Central memory CD8-positive, alpha-beta T cell (primary cell): Measurements from ENCODE around the gene MAD1L1.

Experiments used
- ATAC-seq: fragments of 150-1000 bp; cut with Tn5 transposase; replicated peaks from 2 replicates; pipeline ENCODE4 v1.10.0; 2022; ENCODE audit warnings: mild to moderate bottlenecking, moderate FRiP score, moderate number of reproducible peaks; ENCODE audit not compliant: poor library complexity, severe bottlenecking; ENCODE audit errors: extremely low read depth
- DNase-seq, 2 donors: peaks; one replicate each; pipeline ENCODE4 v3.0.0; 2021; ENCODE audit warnings: low spot score in 2 of 2
- H3K27ac Mint-ChIP-seq: one replicate; pipeline ENCODE4 v1.8.0; 2022; ENCODE audit warnings: low read depth, mild to moderate bottlenecking, moderate library complexity, mixed read lengths
- H3K27me3 Mint-ChIP-seq: one replicate; pipeline ENCODE4 v1.8.0; 2022; ENCODE audit warnings: mixed read lengths
- H3K36me3 Mint-ChIP-seq: one replicate; pipeline ENCODE4 v1.8.0; 2022; ENCODE audit warnings: mild to moderate bottlenecking, moderate library complexity, mixed read lengths; ENCODE audit not compliant: insufficient read depth
- H3K4me1 Mint-ChIP-seq: one replicate; pipeline ENCODE4 v1.8.0; 2022; ENCODE audit warnings: mixed read lengths
- H3K4me3 Mint-ChIP-seq: one replicate; pipeline ENCODE4 v1.8.0; 2022; ENCODE audit warnings: mild to moderate bottlenecking, moderate library complexity, mixed read lengths
- H3K9me3 Mint-ChIP-seq: one replicate; pipeline ENCODE4 v1.8.0; 2022; ENCODE audit warnings: mixed read lengths

The MAD1L1 gene

GRCh38 chr7:2118056-2118455 is 114.7 kb downstream of the MAD1L1 start:
- no peak for ATAC-seq
- DNase-seq: no peak
- no peaks in the 10 kb centered on the region for H3K27me3 Mint-ChIP-seq
- H3K27ac Mint-ChIP-seq: peak overlapping the region; percentile 46
- H3K4me1 Mint-ChIP-seq: peaks cover 27% of the 10 kb centered on the region
- no peaks in the 10 kb centered on the region for H3K9me3 Mint-ChIP-seq
- H3K4me3 Mint-ChIP-seq: no peak overlapping the region
- peaks cover 4% of the 10 kb centered on the region for H3K36me3 Mint-ChIP-seq

GRCh38 chr7:2117646-2118045 is 115.1 kb downstream of the MAD1L1 start:
- H3K4me3 Mint-ChIP-seq: no peak overlapping the region
- no peak for DNase-seq
- peak overlapping the region; percentile 46 for H3K27ac Mint-ChIP-seq
- H3K36me3 Mint-ChIP-seq: peaks cover 5% of the 10 kb centered on the region
- H3K4me1 Mint-ChIP-seq: peaks cover 30% of the 10 kb centered on the region
- no peak for ATAC-seq
- H3K27me3 Mint-ChIP-seq: no peaks in the 10 kb centered on the region
- no peaks in the 10 kb centered on the region for H3K9me3 Mint-ChIP-seq

GRCh38 chr7:2116989-2117591 is 115.7 kb downstream of the MAD1L1 start:
- Mint-ChIP-seq H3K4me3 (no peak overlapping the region), H3K36me3 (peaks cover 5% of the 10 kb centered on the region), H3K4me1 (peaks cover 35% of the 10 kb centered on the region), H3K9me3 (no peaks in the 10 kb centered on the region), H3K27ac (peak overlapping the region; percentile 46), H3K27me3 (no peaks in the 10 kb centered on the region)
- ATAC-seq (no peak), DNase-seq (no peak)

- no peaks in the 10 kb centered on the region for H3K27me3 Mint-ChIP-seq
- no peak for DNase-seq
- H3K4me3 Mint-ChIP-seq: no peak overlapping the region
- H3K9me3 Mint-ChIP-seq: no peaks in the 10 kb centered on the region
- H3K36me3 Mint-ChIP-seq: peaks cover 5% of the 10 kb centered on the region
- no peak for ATAC-seq
- peaks cover 42% of the 10 kb centered on the region for H3K4me1 Mint-ChIP-seq
- no peak overlapping the region for H3K27ac Mint-ChIP-seq
Observed at GRCh38 chr7:2116448-2116810, 116.3 kb downstream of the MAD1L1 start.

DNA sequence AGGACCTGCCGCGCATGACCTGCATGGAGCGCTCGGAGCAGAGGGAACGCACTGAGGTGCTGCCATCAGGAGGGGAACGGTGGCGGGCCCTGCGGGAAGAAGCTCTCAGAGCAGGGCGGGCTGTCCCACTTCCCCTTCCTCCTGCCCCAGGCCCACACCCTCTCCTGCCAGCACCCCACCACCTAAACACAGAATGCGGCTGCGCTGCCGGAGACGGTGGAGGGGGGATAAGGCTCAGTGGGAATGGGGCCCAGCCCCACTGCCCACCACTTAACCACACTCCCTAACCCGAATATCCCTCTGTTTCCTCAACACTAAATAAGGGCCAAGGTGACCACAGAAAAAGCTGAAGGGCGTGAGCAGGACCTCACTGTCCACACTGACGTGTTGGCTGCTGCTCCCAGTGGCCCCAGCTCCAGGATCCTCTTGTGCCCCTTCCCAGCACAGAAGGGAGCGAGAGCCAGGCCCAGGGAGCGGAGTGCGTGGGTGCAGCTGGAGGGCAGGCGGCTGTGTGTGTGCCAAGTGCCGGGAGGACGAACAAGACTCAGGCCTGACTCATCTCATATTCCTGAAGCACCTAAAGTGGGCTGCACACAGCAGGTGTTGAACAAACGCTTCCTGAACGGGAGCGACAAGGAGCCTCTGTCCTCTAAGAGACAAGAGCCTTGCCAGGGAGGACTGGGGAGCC is 116.8 kb downstream of the MAD1L1 start:
- H3K36me3 Mint-ChIP-seq: peaks cover 6% of the 10 kb centered on the region
- H3K9me3 Mint-ChIP-seq: no peaks in the 10 kb centered on the region
- no peaks in the 10 kb centered on the region for H3K27me3 Mint-ChIP-seq
- no peak for DNase-seq
- no peak for ATAC-seq
- H3K4me3 Mint-ChIP-seq: no peak overlapping the region
- H3K27ac Mint-ChIP-seq: no peak overlapping the region
- peaks cover 47% of the 10 kb centered on the region for H3K4me1 Mint-ChIP-seq

DNA sequence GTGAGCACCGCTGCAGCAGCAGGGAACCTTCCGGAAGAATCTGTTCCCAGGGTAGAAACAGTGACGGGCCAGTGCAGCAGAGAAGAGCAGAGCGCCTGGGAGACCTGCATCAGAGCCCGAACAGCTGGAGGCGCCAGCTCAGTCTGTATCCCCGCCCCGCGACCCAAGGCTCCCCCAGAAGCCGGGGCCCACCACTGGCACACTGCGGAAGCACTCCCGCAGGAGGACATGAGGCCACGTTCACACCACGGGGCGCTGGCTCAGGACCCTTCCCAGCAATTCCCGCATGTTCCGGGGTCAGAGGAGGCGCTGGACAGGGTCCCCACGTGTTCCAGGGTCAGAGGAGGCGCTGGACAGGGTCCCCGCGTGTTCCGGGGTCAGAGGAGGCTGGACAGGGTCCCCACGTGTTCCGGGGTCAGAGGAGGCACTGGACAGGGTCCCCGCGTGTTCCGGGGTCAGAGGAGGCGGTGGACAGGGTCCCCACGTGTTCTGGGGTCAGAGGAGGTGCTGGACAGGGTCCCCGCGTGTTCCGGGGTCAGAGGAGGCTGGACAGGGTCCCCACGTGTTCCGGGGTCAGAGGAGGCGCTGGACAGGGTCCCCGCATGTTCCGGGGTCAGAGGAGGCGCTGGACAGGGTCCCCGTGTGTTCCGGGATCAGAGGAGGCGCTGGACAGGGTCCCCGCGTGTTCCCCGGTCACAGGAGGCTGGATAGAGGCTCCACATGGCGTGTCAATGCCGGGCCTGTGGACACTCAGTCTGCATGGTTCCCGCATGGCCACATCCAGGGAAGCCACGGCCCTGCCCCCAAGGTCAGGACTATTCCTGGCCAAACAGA is 117.6 kb downstream of the MAD1L1 start:
- no peak overlapping the region for H3K4me3 Mint-ChIP-seq
- peaks cover 5% of the 10 kb centered on the region for H3K36me3 Mint-ChIP-seq
- H3K9me3 Mint-ChIP-seq: no peaks in the 10 kb centered on the region
- H3K4me1 Mint-ChIP-seq: peaks cover 48% of the 10 kb centered on the region
- ATAC-seq (no peak), DNase-seq (no peak)
- H3K27ac Mint-ChIP-seq: no peak overlapping the region
- no peaks in the 10 kb centered on the region for H3K27me3 Mint-ChIP-seq

- Mint-ChIP-seq H3K36me3 (peaks cover 2% of the 10 kb centered on the region), H3K27me3 (no peaks in the 10 kb centered on the region), H3K9me3 (no peaks in the 10 kb centered on the region), H3K4me3 (no peak overlapping the region), H3K4me1 (peaks cover 41% of the 10 kb centered on the region), H3K27ac (no peak overlapping the region)
- DNase-seq (no peak), ATAC-seq (no peak)
Observed at GRCh38 chr7:2114052-2114451, 118.7 kb downstream of the MAD1L1 start.

DNA sequence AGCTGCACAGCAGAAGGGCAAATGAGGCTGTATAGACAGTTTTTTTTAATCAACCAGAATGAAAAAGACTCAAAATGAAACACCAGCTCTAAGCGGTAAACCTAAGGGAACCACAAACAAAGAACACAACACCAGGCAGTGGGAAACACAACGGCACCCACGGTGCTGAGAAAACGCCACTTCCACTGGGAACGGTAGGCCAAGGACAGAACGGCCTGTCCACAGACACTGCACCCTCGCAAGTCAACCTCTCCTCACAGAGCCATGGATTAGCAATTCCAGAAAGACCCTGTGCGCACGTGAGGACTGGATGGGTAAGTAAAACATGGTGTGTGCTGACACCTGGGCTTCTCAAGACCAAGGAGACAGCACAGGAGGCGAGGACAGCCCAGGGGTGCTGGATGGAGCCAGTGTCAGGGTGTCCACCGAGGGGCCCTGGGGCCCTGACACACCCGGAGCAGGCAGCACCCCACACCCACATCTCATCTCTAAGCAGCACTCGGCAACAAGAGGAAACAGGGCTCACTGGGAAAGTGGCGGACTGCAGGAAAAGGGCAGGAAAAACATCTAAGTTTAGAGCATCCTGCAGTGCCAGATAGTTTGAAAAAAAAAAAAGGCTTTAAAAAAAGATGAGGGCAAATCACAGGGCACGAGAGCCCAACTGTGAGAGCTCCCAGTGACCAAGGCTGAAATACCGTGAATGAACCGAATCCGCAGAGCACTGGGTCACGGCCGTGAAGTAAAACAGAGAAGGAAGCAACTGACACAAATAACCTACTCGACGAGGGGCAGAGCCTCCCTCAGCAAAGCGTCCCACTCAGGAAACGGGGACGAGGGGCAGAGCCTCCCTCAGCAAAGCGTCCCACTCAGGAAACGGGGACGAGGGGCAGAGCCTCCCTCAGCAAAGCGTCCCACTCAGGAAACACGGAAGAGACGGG is 120.2 kb downstream of the MAD1L1 start:
- Mint-ChIP-seq H3K36me3 (peaks cover 2% of the 10 kb centered on the region), H3K4me1 (peaks cover 31% of the 10 kb centered on the region), H3K4me3 (peak overlapping the region; percentile 70), H3K27me3 (no peaks in the 10 kb centered on the region), H3K9me3 (no peaks in the 10 kb centered on the region), H3K27ac (no peak overlapping the region)
- DNase-seq (no peak), ATAC-seq (no peak)

- H3K27ac Mint-ChIP-seq: peak overlapping the region; percentile 54
- H3K4me1 Mint-ChIP-seq: peaks cover 31% of the 10 kb centered on the region
- H3K4me3 Mint-ChIP-seq: peak overlapping the region; percentile 70
Observed at GRCh38 chr7:2111568-2111967, 121.2 kb downstream of the MAD1L1 start.

DNA sequence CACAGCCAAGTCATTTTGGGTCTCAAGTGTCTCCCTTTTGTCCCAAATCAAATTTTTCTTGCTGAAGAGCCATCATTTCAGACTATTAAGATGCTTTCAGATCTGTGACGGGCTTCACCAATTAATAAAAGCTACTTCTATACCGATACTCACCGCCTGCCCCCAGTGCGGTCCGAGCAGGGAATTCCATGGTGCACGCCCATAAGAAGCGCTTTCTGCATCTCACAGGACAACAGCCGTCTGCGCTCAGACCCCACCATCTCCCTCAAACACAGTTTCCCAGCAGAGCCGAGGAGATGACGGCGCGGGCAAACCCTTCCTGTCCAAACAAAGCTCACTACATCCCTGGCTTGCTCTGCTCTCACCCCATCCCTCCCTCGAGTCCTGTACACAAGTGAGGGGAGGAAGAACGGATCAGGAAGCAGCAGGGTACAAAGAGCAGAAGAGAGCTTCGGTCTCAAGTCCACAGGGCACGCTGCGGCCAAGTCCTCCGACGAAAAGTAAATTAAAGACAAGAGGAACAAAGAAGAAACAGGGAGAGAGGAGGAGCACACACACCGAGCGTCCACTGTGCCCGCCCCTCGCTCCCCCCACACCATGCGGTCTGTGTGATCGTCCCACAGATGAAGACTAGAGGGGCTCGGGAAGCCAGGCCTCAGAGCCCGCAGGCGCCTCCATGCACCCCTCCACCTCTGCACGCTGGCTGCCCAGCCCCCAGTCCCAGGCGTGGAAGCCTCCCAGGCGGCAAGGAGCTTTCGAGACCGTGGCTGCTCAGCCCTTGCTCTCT is 121.9 kb downstream of the MAD1L1 start:
- peaks cover 2% of the 10 kb centered on the region for H3K36me3 Mint-ChIP-seq
- DNase-seq (no peak), ATAC-seq (no peak)
- no peaks in the 10 kb centered on the region for H3K9me3 Mint-ChIP-seq
- H3K4me3 Mint-ChIP-seq: peak overlapping the region; percentile 70
- no peaks in the 10 kb centered on the region for H3K27me3 Mint-ChIP-seq
- H3K27ac Mint-ChIP-seq: peak overlapping the region; percentile 54
- peaks cover 31% of the 10 kb centered on the region for H3K4me1 Mint-ChIP-seq

More at GRCh38 chr7:2111568-2111967, 121.2 kb downstream of the MAD1L1 start:
- ATAC-seq: no peak
- H3K27me3 Mint-ChIP-seq: no peaks in the 10 kb centered on the region
- H3K9me3 Mint-ChIP-seq: no peaks in the 10 kb centered on the region
- DNase-seq: no peak
- peaks cover 2% of the 10 kb centered on the region for H3K36me3 Mint-ChIP-seq

DNA sequence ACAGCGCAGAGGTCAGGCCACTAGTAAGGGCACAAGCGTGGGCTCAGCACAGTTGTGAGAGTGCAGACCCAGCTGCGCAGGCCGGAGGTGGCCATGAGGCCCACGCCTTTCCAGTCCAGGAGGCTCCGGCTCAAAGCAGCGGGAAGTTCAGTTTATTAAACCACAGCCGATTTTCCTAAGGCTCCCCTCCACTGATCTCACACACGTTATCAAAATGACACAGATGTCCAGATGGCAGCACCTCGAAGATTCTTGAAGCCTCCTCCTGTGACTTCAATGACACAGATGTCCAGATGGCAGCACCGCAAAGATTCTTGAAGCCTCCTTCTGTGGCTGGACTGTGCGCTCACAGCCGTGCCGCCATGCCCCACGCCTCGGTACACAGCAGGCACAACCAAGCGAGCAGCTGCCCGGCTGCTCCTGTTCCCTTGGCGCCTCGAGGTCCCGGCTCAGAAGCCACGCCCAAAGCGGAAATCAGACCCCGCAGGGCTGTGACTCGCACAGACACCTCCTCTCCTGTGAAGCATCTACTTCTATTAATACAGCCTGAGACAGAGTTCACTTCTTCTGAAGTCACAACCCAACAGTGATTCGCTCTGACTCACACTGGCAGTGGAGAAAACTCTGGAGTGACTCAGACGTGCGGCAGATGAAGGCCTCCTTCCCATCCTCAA is 122.7 kb downstream of the MAD1L1 start:
- H3K27me3 Mint-ChIP-seq: no peaks in the 10 kb centered on the region
- peak overlapping the region; percentile 70 for H3K4me3 Mint-ChIP-seq
- H3K36me3 Mint-ChIP-seq: peaks cover 2% of the 10 kb centered on the region
- H3K27ac Mint-ChIP-seq: peak overlapping the region; percentile 54
- DNase-seq (no peak), ATAC-seq (no peak)
- peaks cover 31% of the 10 kb centered on the region for H3K4me1 Mint-ChIP-seq
- H3K9me3 Mint-ChIP-seq: no peaks in the 10 kb centered on the region
